ENCODE results near the gene TCF7L2.

Gene TCF7L2

GRCh38 chr10:113057948-113058522, 108.0 kb downstream of the TCF7L2 start:
- no peak overlapping the region for H3K23ac ChIP-seq (ENCODE audit: low read length in 2 of 2)
- no peaks in the 10 kb centered on the region for H3K9me3 ChIP-seq (ENCODE audit: control insufficient read depth, low read length)
- H4K91ac ChIP-seq (ENCODE audit: low read length): peak overlapping the region; percentile 95
- no peak overlapping the region for H2BK15ac ChIP-seq (ENCODE audit: low read depth, poor library complexity, severe bottlenecking)
- WGBS: 48% methylated on average over 6 of the region's 6 CpGs
- peak overlapping the region; percentile 26 to 94 for H2BK12ac ChIP-seq (ENCODE audit: low read length in 2 of 2)
- H3K9ac ChIP-seq (ENCODE audit: low read length): peak overlapping the region; percentile 84
- H2BK5ac ChIP-seq (ENCODE audit: low read depth, low read length, poor library complexity, severe bottlenecking): no peak overlapping the region
- H3K27ac ChIP-seq (ENCODE audit: low read length, poor library complexity, severe bottlenecking): peak overlapping the region; percentile 97
- H3K36me3 ChIP-seq (ENCODE audit: control insufficient read depth in 1 of 2, insufficient read depth in 2 of 2, low read depth in 1 of 2, low read length in 2 of 2): peaks cover 0 to 7% of the 10 kb centered on the region in 2 experiments
- peak overlapping the region; percentile 84 to 85 for H3K18ac ChIP-seq (ENCODE audit: low read depth in 1 of 2, low read length in 2 of 2)
- no peak overlapping the region for H3K14ac ChIP-seq (ENCODE audit: low read length in 2 of 2)
- H3K4me2 ChIP-seq (ENCODE audit: low read length, poor library complexity, severe bottlenecking): no peak overlapping the region
- DNase-seq: peak; percentile 72
- peak overlapping the region; percentile 69 to 80 for H3K4ac ChIP-seq (ENCODE audit: low read depth in 1 of 2, low read length in 2 of 2)
- peaks cover 24% of the 10 kb centered on the region for H3K4me1 ChIP-seq (ENCODE audit: control insufficient read depth, insufficient read depth, low read depth, low read length)
- peaks cover 13% of the 10 kb centered on the region for H3K79me1 ChIP-seq (replicated peaks; ENCODE audit: low read length, poor library complexity, severe bottlenecking)
- H2AFZ ChIP-seq (ENCODE audit: low read depth, low read length): no peak overlapping the region
- H3K4me3 ChIP-seq (ENCODE audit: insufficient read depth in 1 of 2, low read depth in 1 of 2, low read length in 2 of 2): peak overlapping the region in 1 of 2 experiments; percentile 71
- peak overlapping the region; percentile 8 for H2AK5ac ChIP-seq (ENCODE audit: low read length, severe bottlenecking)
- H3K27me3 ChIP-seq (ENCODE audit: control insufficient read depth in 1 of 2, insufficient read depth in 1 of 2, low read length in 2 of 2): no peaks in the 10 kb centered on the region
- H2BK120ac ChIP-seq (ENCODE audit: low read depth, low read length): peak overlapping the region; percentile 99
- H4K8ac ChIP-seq (ENCODE audit: low read length): peak overlapping the region; percentile 98

- Histone ChIP-seq H3K9me3 (ENCODE audit: control insufficient read depth, low read length) (no peaks in the 10 kb centered on the region), H2BK120ac (ENCODE audit: low read depth, low read length) (peak overlapping the region; percentile 99), H4K8ac (ENCODE audit: low read length) (peak overlapping the region; percentile 98), H3K4me2 (ENCODE audit: low read length, poor library complexity, severe bottlenecking) (peak overlapping the region; percentile 52), H3K9ac (ENCODE audit: low read length) (peak overlapping the region; percentile 84), H2AFZ (ENCODE audit: low read depth, low read length) (no peak overlapping the region), H2BK15ac (ENCODE audit: low read depth, poor library complexity, severe bottlenecking) (no peak overlapping the region), H4K91ac (ENCODE audit: low read length) (peak overlapping the region; percentile 95), H3K4ac (ENCODE audit: low read depth in 1 of 2, low read length in 2 of 2) (peak overlapping the region; percentile 80 to 84), H3K36me3 (ENCODE audit: control insufficient read depth in 1 of 2, insufficient read depth in 2 of 2, low read depth in 1 of 2, low read length in 2 of 2) (peaks cover 0 to 3% of the 10 kb centered on the region in 2 experiments), H2AK5ac (ENCODE audit: low read length, severe bottlenecking) (peak overlapping the region; percentile 69), H3K18ac (ENCODE audit: low read depth in 1 of 2, low read length in 2 of 2) (peak overlapping the region; percentile 85 to 90), H3K4me1 (ENCODE audit: control insufficient read depth, insufficient read depth, low read depth, low read length) (peaks cover 25% of the 10 kb centered on the region), H3K4me3 (ENCODE audit: insufficient read depth in 1 of 2, low read depth in 1 of 2, low read length in 2 of 2) (peak overlapping the region in 1 of 2 experiments; percentile 71), H3K23ac (ENCODE audit: low read length in 2 of 2) (no peak overlapping the region), H2BK12ac (ENCODE audit: low read length in 2 of 2) (peak overlapping the region; percentile 29 to 94), H2BK5ac (ENCODE audit: low read depth, low read length, poor library complexity, severe bottlenecking) (peak overlapping the region; percentile 49), H3K79me1 (replicated peaks; ENCODE audit: low read length, poor library complexity, severe bottlenecking) (peaks cover 11% of the 10 kb centered on the region), H3K27me3 (ENCODE audit: control insufficient read depth in 1 of 2, insufficient read depth in 1 of 2, low read length in 2 of 2) (no peaks in the 10 kb centered on the region), H3K14ac (ENCODE audit: low read length in 2 of 2) (no peak overlapping the region), H3K27ac (ENCODE audit: low read length, poor library complexity, severe bottlenecking) (peak overlapping the region; percentile 97)
- peak; percentile 95 for DNase-seq
- WGBS: 11% methylated on average over 19 of the region's 19 CpGs
Observed at GRCh38 chr10:113058523-113059370, 108.7 kb downstream of the TCF7L2 start.

GRCh38 chr10:113059371-113059780, 109.3 kb downstream of the TCF7L2 start:
- Histone ChIP-seq H2AK5ac (ENCODE audit: low read length, severe bottlenecking) (no peak overlapping the region), H4K8ac (ENCODE audit: low read length) (no peak overlapping the region), H2BK15ac (ENCODE audit: low read depth, poor library complexity, severe bottlenecking) (peak overlapping the region; percentile 40), H3K4me1 (ENCODE audit: control insufficient read depth, insufficient read depth, low read depth, low read length) (peaks cover 24% of the 10 kb centered on the region), H3K27me3 (ENCODE audit: control insufficient read depth in 1 of 2, insufficient read depth in 1 of 2, low read length in 2 of 2) (no peaks in the 10 kb centered on the region), H3K18ac (ENCODE audit: low read depth in 1 of 2, low read length in 2 of 2) (peak overlapping the region in 1 of 2 experiments; percentile 85), H4K91ac (ENCODE audit: low read length) (peak overlapping the region; percentile 27), H3K23ac (ENCODE audit: low read length in 2 of 2) (no peak overlapping the region), H3K79me1 (replicated peaks; ENCODE audit: low read length, poor library complexity, severe bottlenecking) (peaks cover 13% of the 10 kb centered on the region), H3K4ac (ENCODE audit: low read depth in 1 of 2, low read length in 2 of 2) (peak overlapping the region in 1 of 2 experiments; percentile 84), H3K4me2 (ENCODE audit: low read length, poor library complexity, severe bottlenecking) (peak overlapping the region; percentile 52), H3K9ac (ENCODE audit: low read length) (peak overlapping the region; percentile 84), H2AFZ (ENCODE audit: low read depth, low read length) (no peak overlapping the region), H2BK120ac (ENCODE audit: low read depth, low read length) (peak overlapping the region; percentile 80), H3K36me3 (ENCODE audit: control insufficient read depth in 1 of 2, insufficient read depth in 2 of 2, low read depth in 1 of 2, low read length in 2 of 2) (peaks cover 0 to 3% of the 10 kb centered on the region in 2 experiments), H3K27ac (ENCODE audit: low read length, poor library complexity, severe bottlenecking) (peak overlapping the region; percentile 97), H2BK5ac (ENCODE audit: low read depth, low read length, poor library complexity, severe bottlenecking) (no peak overlapping the region), H3K4me3 (ENCODE audit: insufficient read depth in 1 of 2, low read depth in 1 of 2, low read length in 2 of 2) (peak overlapping the region in 1 of 2 experiments; percentile 71), H3K9me3 (ENCODE audit: control insufficient read depth, low read length) (no peaks in the 10 kb centered on the region), H3K14ac (ENCODE audit: low read length in 2 of 2) (no peak overlapping the region), H2BK12ac (ENCODE audit: low read length in 2 of 2) (no peak overlapping the region)
- DNase-seq: peak; percentile 75
- 2% methylated on average over 7 of the region's 8 CpGs for WGBS
